Measurements from ENCODE around the gene RAB7A. TPM values are rescaled to one million over a fixed set of nuclear protein-coding genes. Genes with fewer than 3 reads are reported as not detected.

The RAB7A gene
- total and polyA plus RNA-seq, 2 of the 13 experiments (the other 11 are each of a cell fraction or from before 2014, with no cell fraction given) = 26.5 to 182 TPM

GRCh38 chr3:128806588-128806987 is 80.6 kb downstream of the RAB7A start:
- H2AFZ ChIP-seq (ENCODE audit: low read length) = no peak overlapping the region
- H3K9me3 ChIP-seq (ENCODE audit: low read length) = no peaks in the 10 kb centered on the region
- in situ Hi-C loops (cut with HindIII; ENCODE audit: extremely low pct_ligation_motif_present, low pct_unique_long_range_greater_than_20kb) (loop anchor here (10.0 kb wide), 1 partner anchor 132 kb away; no protein-coding TSS in a partner anchor), intact Hi-C loops (cut with micrococcal nuclease; ENCODE audit: unreplicated experiment) (no loop called here)
- peaks cover 30 to 68% of the 10 kb centered on the region in 2 experiments for H3K36me3 ChIP-seq (replicated peaks in 1 of 2; ENCODE audit: control insufficient read depth in 1 of 2, insufficient read depth in 2 of 2, low read length in 2 of 2)
- FAIRE-seq (no peak), DNase-seq (ENCODE audit: low spot score) (no peak), ATAC-seq (no peak)
- no peaks in the 10 kb centered on the region for H3K79me2 ChIP-seq (ENCODE audit: insufficient read depth, low read length)
- no TSS peak for BruUV-seq (replicated peaks)
- no peak overlapping the region for H3K27ac ChIP-seq (ENCODE audit: extremely low read length, insufficient read depth, low read length)
- CTCF ChIA-PET (ENCODE audit: low intra/inter-chr PET ratio, low total read pairs) = no interaction called here
- no peak overlapping the region for H3K4me3 ChIP-seq (replicated peaks in 1 of 3; ENCODE audit: insufficient read depth in 1 of 3, low read depth in 2 of 3, low read length in 3 of 3)
- 100% methylated on average over 3 of the region's 3 CpGs for WGBS (ENCODE audit: low lambda C conversion rate)
- TF ChIP-seq ATF7 (IDR thresholded peaks at IDR 0.05) = no peak
- no peak for TF ChIP-seq ATF7 (CRISPR knock-in tag; IDR thresholded peaks at IDR 0.05)
- no peak for TF ChIP-seq TFE3 (CRISPR knock-in tag; IDR thresholded peaks at IDR 0.05)
- TF ChIP-seq ZNF205 (CRISPR knock-in tag; IDR thresholded peaks at IDR 0.05) = no peak
- no peak for TF ChIP-seq RFX5 (IDR thresholded peaks at IDR 0.05; ENCODE audit: low read depth, low read length)
- no peak for TF ChIP-seq TBL1XR1 (IDR thresholded peaks at IDR 0.05; ENCODE audit: borderline replicate concordance, low read length, partially characterized antibody)
- TF ChIP-seq MXD4 (CRISPR knock-in tag; IDR thresholded peaks at IDR 0.05) = no peak
- no peak for TF ChIP-seq DR1 (CRISPR knock-in tag; IDR thresholded peaks at IDR 0.05)
- TF ChIP-seq ETS1 (CRISPR knock-in tag; IDR thresholded peaks at IDR 0.05) = no peak
- peaks cover 3% of the 10 kb centered on the region; the same call in 1 of the 2 replicates for H4K20me1 ChIP-seq (ENCODE audit: insufficient read depth, low read length)
- H3K9ac ChIP-seq (ENCODE audit: insufficient read depth, low read depth, low read length) = no peak overlapping the region
- no peaks in the 10 kb centered on the region for H3K27me3 ChIP-seq (ENCODE audit: control insufficient read depth in 1 of 2, insufficient read depth in 2 of 2, low read length in 2 of 2)
- POLR2A ChIA-PET = no interaction called here
- no peaks in the 10 kb centered on the region for H3K4me1 ChIP-seq (ENCODE audit: insufficient read depth, low read length)
- no peak overlapping the region for H3K4me2 ChIP-seq (ENCODE audit: low read depth, low read length)
